Sigmoid colon (tissue), 4 donors: ENCODE measurements around the gene CTSW.

Experiments used
- CTCF ChIP-seq, 4 experiments: fragments of 450-650 bp in 3 of 4; fragments of 200-600 bp in 1 of 4; IDR thresholded peaks; one replicate each; pipeline ENCODE4 v1.5.1; 2016 to 2019; ENCODE audit warnings: antibody characterized with exemption in 4 of 4, mild to moderate bottlenecking in 3 of 4, moderate library complexity in 2 of 4
- EP300 ChIP-seq, 4 donors: sonication (generic); formaldehyde crosslinking; IDR thresholded peaks; one replicate each; pipeline ENCODE4 v1.6.1; 2017; ENCODE audit warnings: antibody characterized with exemption in 4 of 4
- POLR2A ChIP-seq, 2 donors: fragments of 450-650 bp; IDR thresholded peaks; one replicate each; pipeline ENCODE4 v1.6.1; 2016; ENCODE audit warnings: antibody characterized with exemption in 2 of 2, mild to moderate bottlenecking in 2 of 2, moderate library complexity in 2 of 2
- POLR2AphosphoS5 ChIP-seq, 4 donors: sonication (generic); formaldehyde crosslinking; IDR thresholded peaks; one replicate each; pipeline ENCODE4 v1.6.1; 2017; ENCODE audit warnings: antibody characterized with exemption in 4 of 4

- no peak for TF ChIP-seq CTCF (IDR thresholded peaks at IDR 0.05)
- TF ChIP-seq POLR2A (IDR thresholded peaks at IDR 0.05): no peak
- peak in 1 of 4 donors; percentile 5 for TF ChIP-seq POLR2AphosphoS5 (IDR thresholded peaks at IDR 0.05)
- TF ChIP-seq EP300 (IDR thresholded peaks at IDR 0.05): no peak
Measured at GRCh38 chr11:65863889-65864705, 15.5 kb upstream of the CTSW start.
